ENCODE results near the gene HPDL.
A peak's percentile ranks its signal among the peaks of the same experiment; 100 is the strongest.

HPDL gene

GRCh38 chr1:45364294-45364693 lies 37.6 kb downstream of the HPDL start:
- H3K27ac ChIP-seq (ENCODE audit: low read length), result no peak overlapping the region
- H4K20me1 ChIP-seq (ENCODE audit: insufficient read depth, low read length), result no peaks in the 10 kb centered on the region
- no peak for TF ChIP-seq EZH2phosphoT487 (IDR thresholded peaks at IDR 0.05; ENCODE audit: low read depth)
- TF ChIP-seq CTCF (IDR thresholded peaks at IDR 0.05; ENCODE audit: low read depth, low read length), result no peak

GRCh38 chr1:45365051-45365450 lies 38.4 kb downstream of the HPDL start:
- no peak overlapping the region for H2AFZ ChIP-seq (ENCODE audit: low read depth, low read length)
- no peaks in the 10 kb centered on the region for H3K9me3 ChIP-seq (ENCODE audit: insufficient read depth, low read length)
- no peaks in the 10 kb centered on the region for H3K27me3 ChIP-seq (ENCODE audit: low read depth, low read length)
- no peak overlapping the region for H3K9ac ChIP-seq (ENCODE audit: low read length)
- no peaks in the 10 kb centered on the region for H3K36me3 ChIP-seq (replicated peaks; ENCODE audit: low read depth, low read length)
- no peaks in the 10 kb centered on the region for H4K20me1 ChIP-seq (ENCODE audit: insufficient read depth, low read length)
- H3K4me3 ChIP-seq (ENCODE audit: low read length), result peak overlapping the region; percentile 62
- no peak for TF ChIP-seq CTCF (IDR thresholded peaks at IDR 0.05; ENCODE audit: low read depth, low read length)
- peaks cover 21% of the 10 kb centered on the region for H3K4me1 ChIP-seq (ENCODE audit: low read length)
- H3K27ac ChIP-seq (ENCODE audit: low read length), result no peak overlapping the region
- no peaks in the 10 kb centered on the region for H3K79me2 ChIP-seq (ENCODE audit: low read length)
- H3K4me2 ChIP-seq (ENCODE audit: low read length), result peak overlapping the region; percentile 81

More at GRCh38 chr1:45364294-45364693, 37.6 kb downstream of the HPDL start:
- H3K9ac ChIP-seq (ENCODE audit: low read length), result no peak overlapping the region
- no peak overlapping the region for H2AFZ ChIP-seq (ENCODE audit: low read depth, low read length)
- H3K4me1 ChIP-seq (ENCODE audit: low read length), result peaks cover 23% of the 10 kb centered on the region
- H3K36me3 ChIP-seq (replicated peaks; ENCODE audit: low read depth, low read length), result no peaks in the 10 kb centered on the region
- no peak overlapping the region for H3K4me3 ChIP-seq (ENCODE audit: low read length)
- no peaks in the 10 kb centered on the region for H3K9me3 ChIP-seq (ENCODE audit: insufficient read depth, low read length)
- H3K27me3 ChIP-seq (ENCODE audit: low read depth, low read length), result no peaks in the 10 kb centered on the region
- peak overlapping the region; percentile 81; the same call in 1 of the 2 replicates for H3K4me2 ChIP-seq (ENCODE audit: low read length)
- H3K79me2 ChIP-seq (ENCODE audit: low read length), result no peaks in the 10 kb centered on the region

GRCh38 chr1:45370575-45370974 lies 43.9 kb downstream of the HPDL start:
- peak overlapping the region; percentile 47 for H3K4me2 ChIP-seq (ENCODE audit: low read length)
- no peak overlapping the region for H2AFZ ChIP-seq (ENCODE audit: low read depth, low read length)
- H3K9me3 ChIP-seq (ENCODE audit: insufficient read depth, low read length), result no peaks in the 10 kb centered on the region
- no peaks in the 10 kb centered on the region for H3K79me2 ChIP-seq (ENCODE audit: low read length)
- no peaks in the 10 kb centered on the region for H4K20me1 ChIP-seq (ENCODE audit: insufficient read depth, low read length)
- H3K4me3 ChIP-seq (ENCODE audit: low read length), result peak overlapping the region; percentile 6; the same call in 1 of the 2 replicates
- H3K27me3 ChIP-seq (ENCODE audit: low read depth, low read length), result no peaks in the 10 kb centered on the region
- H3K9ac ChIP-seq (ENCODE audit: low read length), result no peak overlapping the region
- TF ChIP-seq CTCF (IDR thresholded peaks at IDR 0.05; ENCODE audit: low read depth, low read length) (no peak), EZH2phosphoT487 (IDR thresholded peaks at IDR 0.05; ENCODE audit: low read depth) (no peak)
- H3K36me3 ChIP-seq (replicated peaks; ENCODE audit: low read depth, low read length), result no peaks in the 10 kb centered on the region
- H3K4me1 ChIP-seq (ENCODE audit: low read length), result peaks cover 13% of the 10 kb centered on the region
- peak overlapping the region; percentile 15; the same call in 1 of the 2 replicates for H3K27ac ChIP-seq (ENCODE audit: low read length)

- Histone ChIP-seq H3K9ac (ENCODE audit: low read length) (no peak overlapping the region), H3K27ac (ENCODE audit: low read length) (no peak overlapping the region), H3K4me1 (ENCODE audit: low read length) (peaks cover 13% of the 10 kb centered on the region), H3K79me2 (ENCODE audit: low read length) (no peaks in the 10 kb centered on the region), H3K4me2 (ENCODE audit: low read length) (no peak overlapping the region), H4K20me1 (ENCODE audit: insufficient read depth, low read length) (no peaks in the 10 kb centered on the region), H3K4me3 (ENCODE audit: low read length) (no peak overlapping the region), H3K36me3 (replicated peaks; ENCODE audit: low read depth, low read length) (no peaks in the 10 kb centered on the region), H3K9me3 (ENCODE audit: insufficient read depth, low read length) (no peaks in the 10 kb centered on the region), H2AFZ (ENCODE audit: low read depth, low read length) (no peak overlapping the region), H3K27me3 (ENCODE audit: low read depth, low read length) (no peaks in the 10 kb centered on the region)
- TF ChIP-seq EZH2phosphoT487 (IDR thresholded peaks at IDR 0.05; ENCODE audit: low read depth) (no peak), CTCF (IDR thresholded peaks at IDR 0.05; ENCODE audit: low read depth, low read length) (no peak)
These were observed 46.9 kb downstream of the HPDL start for GRCh38 chr1:45373573-45373972.
